Measurements from ENCODE around the gene B4GALNT4. TPM values are rescaled to one million over a fixed set of nuclear protein-coding genes. Genes with fewer than 3 reads are reported as not detected.
"Not testable (repeated sequence)": the region's sequence is repeated elsewhere in the genome, so short reads cannot be mapped to it uniquely, and the experiment has no call there.

The B4GALNT4 gene
- total RNA-seq, 1 experiment from 2014 or later, result 49.8 TPM

GRCh38 chr11:350033-350722 is 19.1 kb upstream of the B4GALNT4 start:
- not testable (repeated sequence) for H3K36me3 ChIP-seq, DNase-seq, H3K4me3 ChIP-seq, H3K9me3 ChIP-seq, H3K27me3 ChIP-seq

GRCh38 chr11:350723-351255 is 18.5 kb upstream of the B4GALNT4 start:
- H3K27me3 ChIP-seq, result no peaks in the 10 kb centered on the region
- no peak overlapping the region for H3K4me3 ChIP-seq
- DNase-seq, result no peak
- no peaks in the 10 kb centered on the region for H3K9me3 ChIP-seq
- no peaks in the 10 kb centered on the region for H3K36me3 ChIP-seq

GRCh38 chr11:351411-351810 is 17.9 kb upstream of the B4GALNT4 start:
- Histone ChIP-seq H3K9me3 (no peaks in the 10 kb centered on the region), H3K4me3 (no peak overlapping the region), H3K27me3 (no peaks in the 10 kb centered on the region), H3K36me3 (no peaks in the 10 kb centered on the region)
- DNase-seq, result no peak

GRCh38 chr11:352456-353031 is 16.8 kb upstream of the B4GALNT4 start:
- no peak for DNase-seq
- Histone ChIP-seq H3K4me3 (no peak overlapping the region), H3K9me3 (no peaks in the 10 kb centered on the region), H3K36me3 (no peaks in the 10 kb centered on the region), H3K27me3 (no peaks in the 10 kb centered on the region)

GRCh38 chr11:353179-353873 is 16.0 kb upstream of the B4GALNT4 start:
- peak; percentile 88 for DNase-seq
- no peaks in the 10 kb centered on the region for H3K36me3 ChIP-seq
- no peaks in the 10 kb centered on the region for H3K27me3 ChIP-seq
- no peaks in the 10 kb centered on the region for H3K9me3 ChIP-seq
- H3K4me3 ChIP-seq, result no peak overlapping the region

GRCh38 chr11:355581-356458 is 13.5 kb upstream of the B4GALNT4 start:
- Histone ChIP-seq H3K36me3 (no peaks in the 10 kb centered on the region), H3K4me3 (peak overlapping the region; percentile 39), H3K27me3 (no peaks in the 10 kb centered on the region), H3K9me3 (no peaks in the 10 kb centered on the region)
- DNase-seq, result peak; percentile 95

- DNase-seq, result no peak
- Histone ChIP-seq H3K27me3 (no peaks in the 10 kb centered on the region), H3K9me3 (peaks cover 2% of the 10 kb centered on the region; the same call in 1 of the 2 replicates)
Measured at GRCh38 chr11:356610-357009, 12.7 kb upstream of the B4GALNT4 start.

GRCh38 chr11:357582-357981 is 11.7 kb upstream of the B4GALNT4 start:
- Histone ChIP-seq H3K27me3 (no peaks in the 10 kb centered on the region), H3K36me3 (no peaks in the 10 kb centered on the region), H3K4me3 (no peak overlapping the region), H3K9me3 (peaks cover 2% of the 10 kb centered on the region; the same call in 1 of the 2 replicates)
- no peak for DNase-seq

More at GRCh38 chr11:356610-357009, 12.7 kb upstream of the B4GALNT4 start:
- Histone ChIP-seq H3K4me3 (no peak overlapping the region), H3K36me3 (no peaks in the 10 kb centered on the region)

GRCh38 chr11:358129-358800 is 11.0 kb upstream of the B4GALNT4 start:
- H3K9me3 ChIP-seq, result peaks cover 2% of the 10 kb centered on the region; the same call in 1 of the 2 replicates
- H3K27me3 ChIP-seq, result no peaks in the 10 kb centered on the region
- H3K36me3 ChIP-seq, result no peaks in the 10 kb centered on the region
- no peak for DNase-seq
- no peak overlapping the region for H3K4me3 ChIP-seq

- Histone ChIP-seq H3K9me3 (peaks cover 2% of the 10 kb centered on the region; the same call in 1 of the 2 replicates), H3K27me3 (no peaks in the 10 kb centered on the region), H3K4me3 (no peak overlapping the region), H3K36me3 (no peaks in the 10 kb centered on the region)
- DNase-seq, result no peak
Measured at GRCh38 chr11:359181-359714, 10.1 kb upstream of the B4GALNT4 start.

- Histone ChIP-seq H3K36me3 (no peaks in the 10 kb centered on the region), H3K4me3 (no peak overlapping the region), H3K9me3 (peaks cover 2% of the 10 kb centered on the region; the same call in 1 of the 2 replicates), H3K27me3 (no peaks in the 10 kb centered on the region)
- no peak for DNase-seq
Measured at GRCh38 chr11:360326-361280, 8.7 kb upstream of the B4GALNT4 start.

GRCh38 chr11:362642-363442 is 6.5 kb upstream of the B4GALNT4 start:
- Histone ChIP-seq H3K36me3 (no peaks in the 10 kb centered on the region), H3K9me3 (peaks cover 2% of the 10 kb centered on the region; the same call in 1 of the 2 replicates), H3K4me3 (no peak overlapping the region), H3K27me3 (0 out of 2 replicates have a peak, but pooled peaks cover 2% of the 10 kb centered on the region)
- no peak for DNase-seq

- not testable (repeated sequence) for H3K4me3 ChIP-seq, H3K27me3 ChIP-seq, DNase-seq, H3K36me3 ChIP-seq, H3K9me3 ChIP-seq
Measured at GRCh38 chr11:363443-363805, 5.9 kb upstream of the B4GALNT4 start.
